Small intestine (tissue), 7 donors: ENCODE data around the gene RUNX2. TPM values are rescaled to one million over a fixed set of nuclear protein-coding genes. Genes with fewer than 3 reads are reported as not detected.
"Not testable (repeated sequence)": the region's sequence is repeated elsewhere in the genome, so short reads cannot be mapped to it uniquely, and the experiment has no call there.

Experiments used
- DNase-seq, 2 donors: peaks; one replicate each; pipeline versions ENCODE4 v3.0.0 to v3.0.0-alpha.2; 2013
- FAIRE-seq: peaks from 2 replicates; lab custom pipeline; 2012; peaks lifted over from hg19 to GRCh38; lab: Jason Lieb, UNC
- H3K27ac ChIP-seq, 3 donors: one replicate each; pipeline ENCODE4 v1.5.1; 2013; ENCODE audit warnings: low read length in 2 of 3, mild to moderate bottlenecking in 2 of 3, control low read depth in 1 of 3, inconsistent platforms in 1 of 3, low read depth in 1 of 3, moderate library complexity in 1 of 3
- H3K27me3 ChIP-seq, 3 donors: one replicate each; pipeline ENCODE4 v1.6.1; 2013; ENCODE audit warnings: low read length in 3 of 3, inconsistent platforms in 1 of 3; ENCODE audit not compliant: control insufficient read depth in 3 of 3, insufficient read depth in 3 of 3
- H3K36me3 ChIP-seq, 3 donors: one replicate each; pipeline ENCODE4 v1.6.1; 2013; ENCODE audit warnings: low read length in 3 of 3, inconsistent platforms in 1 of 3, low read depth in 1 of 3, mild to moderate bottlenecking in 1 of 3, moderate library complexity in 1 of 3; ENCODE audit not compliant: control insufficient read depth in 3 of 3, insufficient read depth in 2 of 3
- H3K4me1 ChIP-seq, 3 donors: one replicate each; pipeline ENCODE4 v1.6.1; 2013; ENCODE audit warnings: low read length in 2 of 3, inconsistent platforms in 1 of 3, low read depth in 1 of 3, mild to moderate bottlenecking in 1 of 3, moderate library complexity in 1 of 3; ENCODE audit not compliant: control insufficient read depth in 3 of 3, insufficient read depth in 2 of 3
- H3K4me3 ChIP-seq, 3 donors: one replicate each; pipeline ENCODE4 v1.5.1; 2013; ENCODE audit warnings: low read length in 3 of 3, control low read depth in 1 of 3, inconsistent platforms in 1 of 3, low read depth in 1 of 3, mild to moderate bottlenecking in 1 of 3, moderate library complexity in 1 of 3
- H3K9me3 ChIP-seq, 2 donors: one replicate each; pipeline ENCODE4 v1.6.1; 2013; ENCODE audit warnings: low read depth in 1 of 2, low read length in 1 of 2; ENCODE audit not compliant: control insufficient read depth in 2 of 2, insufficient read depth in 1 of 2
- WGBS, 3 donors: extraction: QIAGEN DNeasy Blood & Tissue Kit; methylation state at CpG; one replicate each; pipeline ENCODE4 v1.1.7; 2013; 5-methylcytosine and 5-hydroxymethylcytosine counted together
- polyA plus RNA-seq, 4 donors: library from polyadenylated mRNA; stranded (reverse) in 3 of 4; unstranded in 1 of 4; fragments of 200-250 nt in 3 of 4; fragments of 120-200 nt in 1 of 4; gene quantifications; one replicate each; pipeline versions ENCODE4 v1.2.1 to v1.2.3, GENCODE V29; 2013
- donor health status: healthy with polysubstance abuse.
- donor health status: control.
- donor health status: control.
- donor health status: Bipolar disorder and iron deficiency.
- donor health status: healthy.

The RUNX2 gene
- polyA plus RNA-seq, 4 donors, result under 0.01 to 2.5 (median 0.94) TPM

- 87 to 92% (median 91%) methylated on average over 4 of the region's 4 CpGs for WGBS, 3 donors
- Histone ChIP-seq H3K27me3 (no peaks in the 10 kb centered on the region), H3K9me3 (no peaks in the 10 kb centered on the region), H3K4me1 (no peaks in the 10 kb centered on the region), H3K4me3 (no peak overlapping the region), H3K36me3 (no peaks in the 10 kb centered on the region), H3K27ac (no peak overlapping the region)
- DNase-seq (no peak), FAIRE-seq (no peak)
Observed at GRCh38 chr6:45466686-45467085, 138.6 kb downstream of the RUNX2 start.

- not testable (repeated sequence) for H3K4me1 ChIP-seq, H3K27me3 ChIP-seq, H3K27ac ChIP-seq, FAIRE-seq, H3K36me3 ChIP-seq, DNase-seq, H3K9me3 ChIP-seq, H3K4me3 ChIP-seq
- 93 to 95% (median 93%) methylated on average over 6 of the region's 6 CpGs for WGBS, 3 donors
Observed at GRCh38 chr6:45467417-45467816, 139.3 kb downstream of the RUNX2 start.

- FAIRE-seq, result no peak
- no peak for DNase-seq
Observed at GRCh38 chr6:45467853-45468252, 139.7 kb downstream of the RUNX2 start.

GRCh38 chr6:45469663-45470062 is 141.5 kb downstream of the RUNX2 start:
- no peaks in the 10 kb centered on the region for H3K27me3 ChIP-seq
- no peaks in the 10 kb centered on the region for H3K4me1 ChIP-seq
- no peaks in the 10 kb centered on the region for H3K36me3 ChIP-seq
- no peak for FAIRE-seq
- WGBS, 3 donors, result 88 to 94% (median 89%) methylated on average over 4 of the region's 4 CpGs
- no peak overlapping the region for H3K4me3 ChIP-seq
- DNase-seq, result no peak
- no peaks in the 10 kb centered on the region for H3K9me3 ChIP-seq
- H3K27ac ChIP-seq, result no peak overlapping the region

More at GRCh38 chr6:45467853-45468252, 139.7 kb downstream of the RUNX2 start:
- Histone ChIP-seq H3K4me3 (no peak overlapping the region), H3K27ac (no peak overlapping the region), H3K27me3 (no peaks in the 10 kb centered on the region), H3K36me3 (no peaks in the 10 kb centered on the region), H3K4me1 (no peaks in the 10 kb centered on the region), H3K9me3 (no peaks in the 10 kb centered on the region)
- WGBS, 3 donors, result 87 to 97% (median 93%) methylated on average over 3 of the region's 3 CpGs

GRCh38 chr6:45470131-45470738 is 142.1 kb downstream of the RUNX2 start:
- no peaks in the 10 kb centered on the region for H3K36me3 ChIP-seq
- no peak overlapping the region for H3K4me3 ChIP-seq
- H3K4me1 ChIP-seq, result no peaks in the 10 kb centered on the region
- H3K9me3 ChIP-seq, result no peaks in the 10 kb centered on the region
- FAIRE-seq (no peak), DNase-seq (no peak)
- 86 to 92% (median 90%) methylated on average over 4 of the region's 4 CpGs for WGBS, 3 donors
- H3K27ac ChIP-seq, result no peak overlapping the region
- no peaks in the 10 kb centered on the region for H3K27me3 ChIP-seq

- 72 to 92% (median 88%) methylated on average over 7 of the region's 7 CpGs for WGBS, 3 donors
- no peaks in the 10 kb centered on the region for H3K4me1 ChIP-seq
- H3K36me3 ChIP-seq, result no peaks in the 10 kb centered on the region
- no peak for DNase-seq
- no peaks in the 10 kb centered on the region for H3K9me3 ChIP-seq
- H3K27ac ChIP-seq, result no peak overlapping the region
- H3K4me3 ChIP-seq, result no peak overlapping the region
- FAIRE-seq, result no peak
- H3K27me3 ChIP-seq, result no peaks in the 10 kb centered on the region
Observed at GRCh38 chr6:45472382-45472781, 144.3 kb downstream of the RUNX2 start.

- H3K27me3 ChIP-seq, result no peaks in the 10 kb centered on the region
- no peaks in the 10 kb centered on the region for H3K36me3 ChIP-seq
- H3K4me3 ChIP-seq, result no peak overlapping the region
- 55 to 72% (median 67%) methylated on average over 13 of the region's 13 CpGs for WGBS, 3 donors
- H3K27ac ChIP-seq, result no peak overlapping the region
- H3K4me1 ChIP-seq, result no peaks in the 10 kb centered on the region
- no peaks in the 10 kb centered on the region for H3K9me3 ChIP-seq
- FAIRE-seq (no peak), DNase-seq (peak in 1 of 2 donors; percentile 52)
Observed at GRCh38 chr6:45473121-45473993, 145.2 kb downstream of the RUNX2 start.

GRCh38 chr6:45474376-45474775 is 146.2 kb downstream of the RUNX2 start:
- DNase-seq, result no peak
- Histone ChIP-seq H3K9me3 (no peaks in the 10 kb centered on the region), H3K27me3 (no peaks in the 10 kb centered on the region), H3K27ac (no peak overlapping the region), H3K36me3 (no peaks in the 10 kb centered on the region), H3K4me3 (no peak overlapping the region), H3K4me1 (no peaks in the 10 kb centered on the region)
- WGBS, 3 donors, result 54 to 65% (median 56%) methylated on average over 2 of the region's 2 CpGs
- FAIRE-seq, result no peak
